Measurements from ENCODE around the gene LIMS2.

Gene LIMS2

DNA sequence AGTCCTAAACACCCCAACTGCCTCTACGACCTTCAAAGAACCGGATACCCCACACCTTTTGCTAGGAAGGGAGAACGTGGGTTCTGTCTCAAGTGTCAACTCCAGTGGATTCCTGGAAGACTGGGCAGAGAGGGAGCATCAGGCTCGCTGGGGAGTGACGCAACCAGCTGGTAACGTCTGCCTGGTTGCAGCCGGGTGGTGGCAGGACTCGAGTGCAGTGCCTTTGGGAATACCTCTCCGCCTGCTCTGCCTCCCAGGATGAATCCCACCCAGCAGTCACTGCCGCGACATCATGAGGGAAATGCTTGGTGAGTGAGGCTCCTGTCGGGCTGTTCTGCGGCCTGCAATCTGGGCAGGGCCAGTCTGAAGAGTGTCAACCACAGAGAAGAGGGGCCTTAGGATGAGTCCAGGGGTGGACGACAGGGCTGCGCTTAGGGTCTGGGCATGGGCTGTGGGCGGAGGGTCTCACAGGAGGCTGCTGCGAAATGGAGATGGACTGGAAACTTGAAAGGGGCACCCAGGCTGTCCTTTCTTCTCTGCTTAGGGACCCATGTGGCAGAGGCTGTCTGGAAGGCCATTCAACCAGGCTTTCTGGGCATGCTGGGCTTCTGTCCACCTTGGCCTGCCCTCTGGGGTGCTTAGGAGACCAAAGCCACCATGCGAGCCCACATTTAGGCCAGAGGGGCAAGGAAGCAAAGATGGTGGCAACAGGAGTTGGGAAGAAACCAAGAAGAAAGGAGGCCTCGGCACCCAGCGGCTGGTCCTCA, 16.5 kb downstream of the LIMS2 start:
- no peak for DNase-seq (ENCODE audit: low read depth in 2 of 2)

- no peak for DNase-seq (ENCODE audit: low read depth in 2 of 2)
These were observed 17.2 kb downstream of the LIMS2 start for GRCh38 chr2:127658146-127658545.

GRCh38 chr2:127657232-127657595, 18.1 kb downstream of the LIMS2 start:
- DNase-seq (ENCODE audit: low read depth in 2 of 2) = no peak

DNA sequence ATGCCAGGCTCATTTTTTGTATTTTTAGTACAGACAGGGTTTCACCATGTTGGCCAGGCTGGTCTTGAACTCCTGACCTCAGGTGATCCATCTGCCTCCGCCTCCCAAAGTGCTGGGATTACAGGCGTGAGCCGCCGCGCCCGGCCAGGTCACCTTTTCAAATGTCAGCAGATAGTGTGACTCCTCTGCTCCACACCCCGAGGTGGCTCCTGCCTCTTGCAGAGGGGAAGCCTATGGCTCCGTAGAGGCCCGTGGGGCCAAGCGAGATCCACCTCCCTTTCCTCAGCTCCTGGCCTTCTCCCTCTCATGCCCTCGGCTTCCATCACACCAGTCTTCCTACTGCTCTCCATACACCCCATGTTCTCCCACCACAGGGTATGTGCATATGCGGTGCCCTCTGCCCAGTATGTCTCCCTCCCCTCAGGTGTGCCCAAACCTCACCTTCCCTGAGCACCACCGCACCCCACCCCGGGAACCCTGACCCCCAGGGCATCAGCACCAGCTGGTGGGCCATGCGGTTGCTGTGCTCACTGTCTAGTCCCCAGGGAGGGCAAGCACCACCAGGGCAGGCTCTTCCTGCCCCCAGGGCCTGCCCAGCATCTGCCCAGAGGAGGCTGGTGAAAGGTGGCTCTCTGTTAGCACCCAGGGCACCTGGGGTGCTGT, 18.6 kb downstream of the LIMS2 start:
- DNase-seq (ENCODE audit: low read depth in 2 of 2) = no peak

GRCh38 chr2:127655209-127656073, 19.9 kb downstream of the LIMS2 start:
- no peak for DNase-seq (ENCODE audit: low read depth in 2 of 2)

GRCh38 chr2:127654838-127655175, 20.5 kb downstream of the LIMS2 start:
- DNase-seq (ENCODE audit: low read depth in 2 of 2) = no peak

GRCh38 chr2:127654084-127654837, 21.1 kb downstream of the LIMS2 start:
- DNase-seq (ENCODE audit: low read depth in 2 of 2) = no peak

- DNase-seq (ENCODE audit: low read depth in 2 of 2) = no peak
These were observed 21.8 kb downstream of the LIMS2 start for GRCh38 chr2:127653421-127654083.

- DNase-seq (ENCODE audit: low read depth in 2 of 2) = no peak
These were observed 22.5 kb downstream of the LIMS2 start for GRCh38 chr2:127652786-127653357.

DNA sequence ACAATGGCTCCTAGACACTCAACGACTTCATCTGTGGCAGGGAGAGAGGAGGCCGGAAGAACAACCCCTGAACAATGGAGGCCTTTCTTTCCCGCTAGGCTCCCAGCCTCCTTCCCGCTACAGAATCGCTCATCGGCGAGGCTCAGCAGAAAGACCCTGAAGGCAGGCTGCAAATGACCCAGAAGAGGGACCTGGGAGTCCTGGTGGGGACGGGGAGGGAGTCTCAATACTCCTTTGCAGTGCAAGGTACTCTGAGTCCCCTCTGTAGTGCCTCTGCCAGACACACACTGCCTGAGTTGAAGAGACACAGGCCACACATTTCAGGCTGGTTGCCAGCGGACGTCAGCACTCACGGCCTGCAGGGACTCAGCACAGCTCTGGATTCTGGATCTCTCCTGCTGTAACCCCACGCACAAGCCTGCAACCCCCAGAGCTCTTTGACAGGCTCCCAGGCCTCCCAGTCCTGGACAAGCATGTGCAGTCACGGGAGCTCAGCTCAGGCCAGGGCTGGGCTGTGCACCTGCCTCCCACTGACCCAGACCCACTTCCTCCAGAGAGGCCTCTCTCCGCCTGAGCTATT, 23.3 kb downstream of the LIMS2 start:
- no peak for DNase-seq (ENCODE audit: low read depth in 2 of 2)

DNA sequence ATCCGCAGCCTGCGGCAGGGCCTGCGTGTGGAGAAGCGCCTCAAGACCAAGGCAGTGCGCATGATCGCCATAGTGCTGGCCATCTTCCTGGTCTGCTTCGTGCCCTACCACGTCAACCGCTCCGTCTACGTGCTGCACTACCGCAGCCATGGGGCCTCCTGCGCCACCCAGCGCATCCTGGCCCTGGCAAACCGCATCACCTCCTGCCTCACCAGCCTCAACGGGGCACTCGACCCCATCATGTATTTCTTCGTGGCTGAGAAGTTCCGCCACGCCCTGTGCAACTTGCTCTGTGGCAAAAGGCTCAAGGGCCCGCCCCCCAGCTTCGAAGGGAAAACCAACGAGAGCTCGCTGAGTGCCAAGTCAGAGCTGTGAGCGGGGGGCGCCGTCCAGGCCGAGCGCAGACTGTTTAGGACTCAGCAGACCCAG, 23.9 kb downstream of the LIMS2 start:
- DNase-seq (ENCODE audit: low read depth in 2 of 2) = no peak

DNA sequence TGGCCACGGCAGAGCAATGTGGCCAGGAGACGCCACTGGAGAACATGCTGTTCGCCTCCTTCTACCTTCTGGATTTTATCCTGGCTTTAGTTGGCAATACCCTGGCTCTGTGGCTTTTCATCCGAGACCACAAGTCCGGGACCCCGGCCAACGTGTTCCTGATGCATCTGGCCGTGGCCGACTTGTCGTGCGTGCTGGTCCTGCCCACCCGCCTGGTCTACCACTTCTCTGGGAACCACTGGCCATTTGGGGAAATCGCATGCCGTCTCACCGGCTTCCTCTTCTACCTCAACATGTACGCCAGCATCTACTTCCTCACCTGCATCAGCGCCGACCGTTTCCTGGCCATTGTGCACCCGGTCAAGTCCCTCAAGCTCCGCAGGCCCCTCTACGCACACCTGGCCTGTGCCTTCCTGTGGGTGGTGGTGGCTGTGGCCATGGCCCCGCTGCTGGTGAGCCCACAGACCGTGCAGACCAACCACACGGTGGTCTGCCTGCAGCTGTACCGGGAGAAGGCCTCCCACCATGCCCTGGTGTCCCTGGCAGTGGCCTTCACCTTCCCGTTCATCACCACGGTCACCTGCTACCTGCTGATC, 24.4 kb downstream of the LIMS2 start:
- no peak for DNase-seq (ENCODE audit: low read depth in 2 of 2)

DNA sequence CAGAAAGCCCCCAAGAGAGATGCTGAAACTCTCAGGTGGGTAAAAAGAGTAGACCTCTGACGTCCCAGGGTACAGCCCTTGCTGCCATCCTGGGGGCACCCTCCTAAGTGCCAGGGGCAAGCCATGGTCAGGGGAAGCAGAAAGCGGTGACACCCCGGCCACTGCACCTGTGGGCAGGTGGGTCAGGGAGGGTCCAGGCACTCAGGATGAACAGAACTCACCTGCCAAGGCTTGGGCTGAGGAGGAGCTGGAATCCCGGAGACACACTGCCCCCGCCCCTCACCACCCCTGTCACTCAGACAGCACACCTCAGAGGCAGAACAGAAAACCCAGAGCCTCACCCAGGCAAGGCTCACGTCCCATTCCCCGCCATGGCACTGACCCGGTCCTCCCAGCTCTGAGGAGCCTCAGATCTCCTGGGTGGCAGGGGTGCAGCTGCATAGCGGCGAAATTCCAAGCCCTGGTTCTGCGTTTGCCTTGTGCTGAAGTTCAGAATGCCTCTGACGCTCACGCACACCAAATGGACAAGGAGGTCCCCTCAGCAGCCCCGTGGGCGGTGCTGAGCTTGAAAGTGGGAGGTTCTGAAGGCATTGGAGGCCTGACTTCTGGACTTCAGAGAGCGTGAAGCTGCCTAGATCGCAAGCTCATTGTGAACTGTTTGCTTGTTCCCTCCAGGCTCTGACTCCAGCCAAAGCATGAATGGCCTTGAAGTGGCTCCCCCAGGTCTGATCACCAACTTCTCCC, 25.1 kb downstream of the LIMS2 start:
- DNase-seq (ENCODE audit: low read depth in 2 of 2) = no peak

GRCh38 chr2:127649684-127650040, 25.7 kb downstream of the LIMS2 start:
- peak; percentile 39 to 61 for DNase-seq (ENCODE audit: low read depth in 2 of 2)

GRCh38 chr2:127649100-127649611, 26.2 kb downstream of the LIMS2 start:
- DNase-seq (ENCODE audit: low read depth in 2 of 2) = no peak

- no peak for DNase-seq (ENCODE audit: low read depth in 2 of 2)
These were observed 27.0 kb downstream of the LIMS2 start for GRCh38 chr2:127648321-127648720.

- no peak for DNase-seq (ENCODE audit: low read depth in 2 of 2)
These were observed 27.8 kb downstream of the LIMS2 start for GRCh38 chr2:127647242-127648190.

All from stimulated activated CD8-positive, alpha-beta memory T cell treated with anti-CD3 and anti-CD28 coated beads, Interleukin-15, amount 100 ng/mL, for 4 hours (primary cell).